Stimulated activated naive CD8-positive, alpha-beta T cell treated with anti-CD3 and anti-CD28 coated beads, Interleukin-15, Interleukin-2, amounts not matched to agents 100 ng/mL and 50 ng/mL, for 24 hours (primary cell): ENCODE measurements around the gene SCUBE1.

Source experiments
- H3K27ac Mint-ChIP-seq: one replicate; pipeline ENCODE4 v1.8.0; 2021; ENCODE audit warnings: mild to moderate bottlenecking, mixed read lengths
- H3K27me3 Mint-ChIP-seq: one replicate; pipeline ENCODE4 v1.8.0; 2021; ENCODE audit warnings: mixed read lengths
- H3K36me3 Mint-ChIP-seq: one replicate; pipeline ENCODE4 v1.8.0; 2021; ENCODE audit warnings: low read depth, mixed read lengths
- H3K4me1 Mint-ChIP-seq: one replicate; pipeline ENCODE4 v1.8.0; 2021; ENCODE audit warnings: low read depth, mixed read lengths
- H3K4me3 Mint-ChIP-seq: one replicate; pipeline ENCODE4 v1.8.0; 2021; ENCODE audit warnings: mild to moderate bottlenecking, mixed read lengths
- H3K9me3 Mint-ChIP-seq: one replicate; pipeline ENCODE4 v1.8.0; 2021; ENCODE audit warnings: mixed read lengths

SCUBE1 gene

GRCh38 chr22:43274595-43275240 lies 68.5 kb downstream of the SCUBE1 start:
- Mint-ChIP-seq H3K27ac (no peak overlapping the region), H3K4me1 (no peaks in the 10 kb centered on the region), H3K9me3 (no peaks in the 10 kb centered on the region), H3K36me3 (no peaks in the 10 kb centered on the region), H3K4me3 (no peak overlapping the region), H3K27me3 (no peaks in the 10 kb centered on the region)

- Mint-ChIP-seq H3K4me3 (no peak overlapping the region), H3K4me1 (no peaks in the 10 kb centered on the region), H3K36me3 (no peaks in the 10 kb centered on the region), H3K9me3 (no peaks in the 10 kb centered on the region), H3K27me3 (no peaks in the 10 kb centered on the region), H3K27ac (no peak overlapping the region)
Measured at GRCh38 chr22:43273902-43274484, 69.2 kb downstream of the SCUBE1 start.

- Mint-ChIP-seq H3K4me1 (no peaks in the 10 kb centered on the region), H3K4me3 (no peak overlapping the region), H3K9me3 (no peaks in the 10 kb centered on the region), H3K27me3 (no peaks in the 10 kb centered on the region), H3K36me3 (no peaks in the 10 kb centered on the region), H3K27ac (no peak overlapping the region)
Measured at GRCh38 chr22:43272869-43273318, 70.3 kb downstream of the SCUBE1 start.

- no peaks in the 10 kb centered on the region for H3K36me3 Mint-ChIP-seq
- H3K4me1 Mint-ChIP-seq: no peaks in the 10 kb centered on the region
- H3K27me3 Mint-ChIP-seq: no peaks in the 10 kb centered on the region
- H3K27ac Mint-ChIP-seq: no peak overlapping the region
- no peak overlapping the region for H3K4me3 Mint-ChIP-seq
- H3K9me3 Mint-ChIP-seq: no peaks in the 10 kb centered on the region
Measured at GRCh38 chr22:43272301-43272700, 70.9 kb downstream of the SCUBE1 start.

- H3K27me3 Mint-ChIP-seq: no peaks in the 10 kb centered on the region
- no peaks in the 10 kb centered on the region for H3K4me1 Mint-ChIP-seq
- no peaks in the 10 kb centered on the region for H3K36me3 Mint-ChIP-seq
- no peak overlapping the region for H3K4me3 Mint-ChIP-seq
- no peaks in the 10 kb centered on the region for H3K9me3 Mint-ChIP-seq
- no peak overlapping the region for H3K27ac Mint-ChIP-seq
Measured at GRCh38 chr22:43270949-43271348, 72.2 kb downstream of the SCUBE1 start.

GRCh38 chr22:43270314-43270908 lies 72.8 kb downstream of the SCUBE1 start:
- no peaks in the 10 kb centered on the region for H3K4me1 Mint-ChIP-seq
- no peak overlapping the region for H3K4me3 Mint-ChIP-seq
- H3K27me3 Mint-ChIP-seq: no peaks in the 10 kb centered on the region
- H3K9me3 Mint-ChIP-seq: no peaks in the 10 kb centered on the region
- H3K36me3 Mint-ChIP-seq: no peaks in the 10 kb centered on the region
- no peak overlapping the region for H3K27ac Mint-ChIP-seq

GRCh38 chr22:43269646-43270045 lies 73.5 kb downstream of the SCUBE1 start:
- Mint-ChIP-seq H3K4me1 (peaks cover 6% of the 10 kb centered on the region), H3K27ac (no peak overlapping the region), H3K9me3 (no peaks in the 10 kb centered on the region), H3K27me3 (peaks cover 5% of the 10 kb centered on the region), H3K36me3 (no peaks in the 10 kb centered on the region), H3K4me3 (no peak overlapping the region)

GRCh38 chr22:43269246-43269645 lies 73.9 kb downstream of the SCUBE1 start:
- Mint-ChIP-seq H3K36me3 (no peaks in the 10 kb centered on the region), H3K27me3 (peaks cover 7% of the 10 kb centered on the region), H3K4me3 (no peak overlapping the region), H3K4me1 (peaks cover 10% of the 10 kb centered on the region), H3K27ac (no peak overlapping the region), H3K9me3 (no peaks in the 10 kb centered on the region)

- H3K36me3 Mint-ChIP-seq: no peaks in the 10 kb centered on the region
- peaks cover 9% of the 10 kb centered on the region for H3K27me3 Mint-ChIP-seq
- H3K9me3 Mint-ChIP-seq: no peaks in the 10 kb centered on the region
- no peak overlapping the region for H3K4me3 Mint-ChIP-seq
- no peak overlapping the region for H3K27ac Mint-ChIP-seq
- H3K4me1 Mint-ChIP-seq: peaks cover 21% of the 10 kb centered on the region
Measured at GRCh38 chr22:43267981-43268660, 75.1 kb downstream of the SCUBE1 start.

- Mint-ChIP-seq H3K27ac (no peak overlapping the region), H3K36me3 (no peaks in the 10 kb centered on the region), H3K4me3 (no peak overlapping the region), H3K27me3 (peaks cover 11% of the 10 kb centered on the region), H3K9me3 (no peaks in the 10 kb centered on the region), H3K4me1 (peaks cover 27% of the 10 kb centered on the region)
Measured at GRCh38 chr22:43267332-43267980, 75.7 kb downstream of the SCUBE1 start.

- Mint-ChIP-seq H3K27ac (no peak overlapping the region), H3K27me3 (peaks cover 11% of the 10 kb centered on the region), H3K36me3 (no peaks in the 10 kb centered on the region), H3K9me3 (no peaks in the 10 kb centered on the region), H3K4me1 (peaks cover 27% of the 10 kb centered on the region), H3K4me3 (no peak overlapping the region)
Measured at GRCh38 chr22:43266076-43266475, 77.1 kb downstream of the SCUBE1 start.

GRCh38 chr22:43263645-43264514 lies 79.3 kb downstream of the SCUBE1 start:
- H3K36me3 Mint-ChIP-seq: no peaks in the 10 kb centered on the region
- peak overlapping the region; percentile 79 for H3K4me3 Mint-ChIP-seq
- peak overlapping the region; percentile 78 for H3K27ac Mint-ChIP-seq
- H3K27me3 Mint-ChIP-seq: peaks cover 11% of the 10 kb centered on the region
- H3K4me1 Mint-ChIP-seq: peaks cover 27% of the 10 kb centered on the region
- no peaks in the 10 kb centered on the region for H3K9me3 Mint-ChIP-seq

GRCh38 chr22:43262990-43263644 lies 80.1 kb downstream of the SCUBE1 start:
- Mint-ChIP-seq H3K9me3 (no peaks in the 10 kb centered on the region), H3K4me3 (peak overlapping the region; percentile 79), H3K27me3 (peaks cover 11% of the 10 kb centered on the region), H3K4me1 (peaks cover 27% of the 10 kb centered on the region), H3K36me3 (no peaks in the 10 kb centered on the region), H3K27ac (peak overlapping the region; percentile 78)
